Right atrium auricular region (tissue), 2 donors: Measurements from ENCODE around the gene PADI1. TPM values are rescaled to one million over a fixed set of nuclear protein-coding genes. Genes with fewer than 3 reads are reported as not detected.

ENCODE experiments used
- DNase-seq: peaks from one replicate; pipeline ENCODE4 v3.0.0-alpha.2; 2019; ENCODE audit warnings: low spot score
- H3K27ac ChIP-seq, 2 donors: fragments of 200-600 bp; sonication (generic); 1 replicate in 1 of 2; 2 replicates in 1 of 2; pipeline ENCODE4 v1.5.1; 2016 to 2019
- H3K27me3 ChIP-seq, 2 donors: fragments of 200-600 bp; sonication (generic); one replicate each; pipeline versions ENCODE4 v1.5.1 to v1.6.0; 2017 to 2019
- H3K36me3 ChIP-seq: fragments of 200-600 bp; sonication (generic); one replicate; pipeline ENCODE4 v1.5.1; 2016
- H3K4me1 ChIP-seq, 2 donors: fragments of 200-600 bp; sonication (generic); one replicate each; pipeline versions ENCODE4 v1.5.1 to v1.6.0; 2017 to 2019
- H3K4me3 ChIP-seq, 2 donors: fragments of 200-600 bp; sonication (generic); 1 replicate in 1 of 2; 2 replicates in 1 of 2; pipeline ENCODE4 v1.5.1; 2017 to 2019; ENCODE audit warnings: mild to moderate bottlenecking in 1 of 2, moderate library complexity in 1 of 2
- H3K9me3 ChIP-seq, 2 donors: fragments of 200-600 bp; sonication (generic); one replicate each; pipeline ENCODE4 v1.5.1; 2019
- CTCF ChIP-seq, 2 donors: fragments of 200-600 bp; sonication (generic); IDR thresholded peaks; one replicate each; pipeline ENCODE4 v1.5.1; 2019; ENCODE audit warnings: antibody characterized with exemption in 2 of 2
- total RNA-seq, 2 donors: library from RNA; depleted of rRNA; stranded (reverse); fragments of >200 nt; gene quantifications; one replicate each; pipeline ENCODE4 v1.1.0, GENCODE V29; 2016

PADI1 gene
- total RNA-seq, 2 donors from 2014 or later = not detected

DNA sequence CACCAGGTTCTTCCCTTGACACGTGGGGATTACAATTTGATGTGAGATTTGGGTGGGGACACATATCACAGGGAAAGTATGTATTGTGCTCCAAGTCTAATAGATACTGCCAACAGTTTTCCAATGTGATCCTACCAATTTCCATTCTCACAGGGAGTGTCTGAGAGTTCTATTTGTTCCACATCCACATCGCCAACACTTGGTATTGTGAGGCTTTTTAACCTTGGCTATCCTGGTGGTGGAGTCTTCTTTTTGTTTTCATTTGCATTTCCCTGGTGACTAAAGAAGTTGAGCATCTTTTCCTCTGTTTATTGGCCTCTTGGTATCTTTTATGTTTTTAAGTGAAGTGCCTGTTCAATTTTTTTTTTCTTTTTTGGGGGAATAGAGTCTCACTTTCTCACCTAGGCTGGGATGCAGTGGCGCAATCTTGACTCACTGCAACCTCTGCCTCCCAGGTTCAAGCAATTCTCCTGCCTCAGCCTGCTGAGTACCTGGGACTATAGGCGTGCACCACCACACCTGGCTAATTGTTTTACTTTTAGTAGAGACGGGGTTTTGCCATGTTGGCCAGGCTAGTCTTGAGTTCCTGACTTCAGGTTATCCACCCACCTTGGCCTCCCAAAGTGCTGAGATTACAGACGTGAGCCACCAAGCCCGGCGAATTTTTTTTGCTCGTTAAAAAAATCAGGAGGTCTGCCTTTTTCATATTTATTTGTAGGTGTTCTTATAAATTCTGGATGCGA lies 15.9 kb upstream of the PADI1 start:
- Histone ChIP-seq H3K36me3 (no peaks in the 10 kb centered on the region), H3K4me1 (no peaks in the 10 kb centered on the region), H3K27ac (no peak overlapping the region), H3K9me3 (peaks cover 0 to 13% of the 10 kb centered on the region in 2 donors), H3K4me3 (no peak overlapping the region), H3K27me3 (no peaks in the 10 kb centered on the region)
- TF ChIP-seq CTCF (IDR thresholded peaks at IDR 0.05) = no peak
- no peak for DNase-seq

GRCh38 chr1:17189632-17189990 lies 15.3 kb upstream of the PADI1 start:
- H3K4me3 ChIP-seq = no peak overlapping the region
- H3K36me3 ChIP-seq = no peaks in the 10 kb centered on the region
- H3K27me3 ChIP-seq = no peaks in the 10 kb centered on the region
- DNase-seq = no peak
- H3K9me3 ChIP-seq = peaks cover 0 to 13% of the 10 kb centered on the region in 2 donors
- H3K4me1 ChIP-seq = no peaks in the 10 kb centered on the region
- H3K27ac ChIP-seq = no peak overlapping the region
- TF ChIP-seq CTCF (IDR thresholded peaks at IDR 0.05) = no peak

- no peak overlapping the region for H3K4me3 ChIP-seq
- H3K36me3 ChIP-seq = no peaks in the 10 kb centered on the region
- peaks cover 0 to 13% of the 10 kb centered on the region in 2 donors for H3K9me3 ChIP-seq
- DNase-seq = no peak
- no peak overlapping the region for H3K27ac ChIP-seq
- TF ChIP-seq CTCF (IDR thresholded peaks at IDR 0.05) = no peak
- no peaks in the 10 kb centered on the region for H3K4me1 ChIP-seq
- no peaks in the 10 kb centered on the region for H3K27me3 ChIP-seq
Measured at GRCh38 chr1:17190010-17190995, 14.6 kb upstream of the PADI1 start.

DNA sequence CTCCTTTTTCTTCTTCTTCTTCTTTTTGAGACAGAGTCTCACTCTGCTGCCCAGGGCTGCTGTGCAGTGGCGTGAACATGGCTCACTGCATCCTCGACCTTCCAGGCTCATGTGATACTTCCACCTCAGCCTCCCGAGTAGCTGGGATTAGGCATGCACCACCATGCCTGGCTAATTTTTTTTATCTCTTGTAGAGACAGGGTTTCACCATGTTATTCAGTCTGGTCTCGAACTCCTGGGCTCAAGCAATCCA lies 13.0 kb upstream of the PADI1 start:
- Histone ChIP-seq H3K4me1 (no peaks in the 10 kb centered on the region), H3K4me3 (no peak overlapping the region), H3K27me3 (no peaks in the 10 kb centered on the region), H3K36me3 (no peaks in the 10 kb centered on the region), H3K9me3 (peaks cover 0 to 13% of the 10 kb centered on the region in 2 donors), H3K27ac (no peak overlapping the region)
- DNase-seq = no peak
- no peak for TF ChIP-seq CTCF (IDR thresholded peaks at IDR 0.05)

DNA sequence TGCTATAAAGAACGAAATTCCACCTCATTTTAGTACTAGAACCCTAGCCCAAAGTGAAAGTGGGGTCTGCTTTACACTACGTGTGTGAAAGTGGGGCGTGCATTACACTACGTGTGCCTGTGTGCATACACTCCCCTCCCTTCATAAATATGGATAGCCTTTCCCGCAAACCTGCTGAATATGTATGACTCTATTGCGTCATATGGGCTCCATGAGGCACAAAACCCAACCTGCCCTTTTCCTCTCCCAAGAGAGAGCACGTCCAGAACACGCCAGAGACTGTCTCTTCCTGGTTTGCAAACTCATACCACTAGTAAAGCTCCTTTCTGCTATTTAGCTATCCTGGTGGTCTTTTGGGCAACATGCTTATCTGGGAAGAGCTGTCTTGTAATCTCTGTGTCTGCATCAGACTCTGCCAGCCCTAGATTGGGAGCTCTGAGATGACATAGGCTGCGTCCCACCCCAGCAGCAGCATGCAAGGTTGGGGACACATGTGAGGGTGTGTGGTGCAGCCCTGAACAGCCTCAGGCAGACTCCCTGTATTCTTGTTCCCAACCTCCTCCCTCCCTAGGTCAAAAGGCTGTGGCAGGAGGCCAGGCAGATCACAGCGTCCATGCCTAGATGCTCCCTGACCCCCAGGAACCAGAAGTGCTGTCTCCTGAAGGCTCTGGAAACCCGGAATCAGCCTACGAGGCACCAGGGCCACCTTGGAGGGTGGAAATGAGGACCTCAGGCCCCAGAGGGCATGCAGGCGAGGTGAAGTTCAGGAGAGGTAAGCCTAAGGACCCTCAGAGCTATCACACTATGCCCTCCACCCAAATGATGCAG lies 12.3 kb upstream of the PADI1 start:
- Histone ChIP-seq H3K4me1 (no peaks in the 10 kb centered on the region), H3K9me3 (peaks cover 0 to 13% of the 10 kb centered on the region in 2 donors), H3K36me3 (no peaks in the 10 kb centered on the region), H3K27ac (no peak overlapping the region), H3K4me3 (no peak overlapping the region), H3K27me3 (no peaks in the 10 kb centered on the region)
- no peak for DNase-seq
- no peak for TF ChIP-seq CTCF (IDR thresholded peaks at IDR 0.05)
